Hematopoietic multipotent progenitor cell treated with erythropoietin and hydrocortisone succinate and interleukin-3 and kit ligand, for 4 days (in vitro differentiated cells): Measurements from ENCODE around the gene SVBP.
A peak's percentile ranks its signal among the peaks of the same experiment; 100 is the strongest.
"Not testable (repeated sequence)": the region's sequence is repeated elsewhere in the genome, so short reads cannot be mapped to it uniquely, and the experiment has no call there.

ENCODE experiments used
- DNase-seq: peaks from one replicate; pipeline ENCODE4 v3.0.0-alpha.2; 2015

The SVBP gene

GRCh38 chr1:42841010-42841409, 23.8 kb upstream of the SVBP start:
- no peak for DNase-seq

GRCh38 chr1:42838482-42839190, 21.4 kb upstream of the SVBP start:
- no peak for DNase-seq

- no peak for DNase-seq
These were observed 20.5 kb upstream of the SVBP start for GRCh38 chr1:42837709-42838108.

- DNase-seq, result no peak
These were observed 18.2 kb upstream of the SVBP start for GRCh38 chr1:42835422-42835821.

- DNase-seq, result no peak
These were observed 17.6 kb upstream of the SVBP start for GRCh38 chr1:42834803-42835202.

- DNase-seq, result no peak
These were observed 16.8 kb upstream of the SVBP start for GRCh38 chr1:42833981-42834380.

GRCh38 chr1:42832641-42833240, 15.5 kb upstream of the SVBP start:
- no peak for DNase-seq

- no peak for DNase-seq
These were observed 14.1 kb upstream of the SVBP start for GRCh38 chr1:42831273-42831672.

GRCh38 chr1:42830631-42831030, 13.4 kb upstream of the SVBP start:
- no peak for DNase-seq

- DNase-seq, result peak; percentile 94
These were observed 8.0 kb upstream of the SVBP start for GRCh38 chr1:42825036-42825851.

GRCh38 chr1:42824481-42825035, 7.4 kb upstream of the SVBP start:
- peak; percentile 37 for DNase-seq

- peak; percentile 68 for DNase-seq
These were observed 5.7 kb upstream of the SVBP start for GRCh38 chr1:42822800-42823392.

- DNase-seq, result no peak
These were observed 4.5 kb upstream of the SVBP start for GRCh38 chr1:42821690-42822089.

- no peak for DNase-seq
These were observed 3.6 kb upstream of the SVBP start for GRCh38 chr1:42820813-42821212.

GRCh38 chr1:42817976-42818375, 779 bp upstream of the SVBP start:
- no peak for DNase-seq

GRCh38 chr1:42817440-42817767, 207 bp upstream of the SVBP start:
- no peak for DNase-seq

GRCh38 chr1:42815941-42816584, 1.1 kb downstream of the SVBP start:
- DNase-seq, result peak; percentile 53

- not testable (repeated sequence) for DNase-seq
These were observed 2.4 kb downstream of the SVBP start for GRCh38 chr1:42814815-42815214.

- no peak for DNase-seq
These were observed 10.0 kb downstream of the SVBP start for GRCh38 chr1:42807056-42807668.

- DNase-seq, result no peak
These were observed 10.6 kb downstream of the SVBP start for GRCh38 chr1:42806593-42806992.

GRCh38 chr1:42806171-42806570, 11.0 kb downstream of the SVBP start:
- DNase-seq, result no peak

- no peak for DNase-seq
These were observed 15.2 kb downstream of the SVBP start for GRCh38 chr1:42801832-42802473.
